IMR-90 (cell line): ENCODE data around the gene NFYC. TPM values are rescaled to one million over a fixed set of nuclear protein-coding genes. Genes with fewer than 3 reads are reported as not detected.

Experiments used
- ATAC-seq: fragments of 200-7000 bp; cut with Tn5 transposase; 2 replicates; pipeline ENCODE4 v1.9.1; 2020; ENCODE audit warnings: low read depth, mild to moderate bottlenecking, moderate library complexity
- BruUV-seq: library from RNA; stranded (reverse); fragments of 400-500 nt; replicated peaks from 2 replicates; lab custom pipeline; 2021; lab: Mats Ljungman, UMichigan
- CTCF ChIA-PET: fragments of 300-600 bp; formaldehyde crosslinking; extraction: SDS; loops from one replicate; lab custom pipeline; 2021; ENCODE audit warnings: antibody characterized with exemption; lab: Yijun Ruan, JAX
- POLR2A ChIA-PET: fragments of 300-600 bp; sonication (Branson Sonifier 250); formaldehyde crosslinking; loops from one replicate; lab custom pipeline; 2022; ENCODE audit warnings: antibody characterized with exemption; ENCODE audit not compliant: unreplicated experiment; lab: Charles Lee
- DNase-seq: peaks from one replicate; pipeline ENCODE4 v3.0.0; 2013
- H2AFZ ChIP-seq: replicated peaks from 2 replicates; pipeline ENCODE3; 2013; ENCODE audit warnings: low read length, mild to moderate bottlenecking; ENCODE audit not compliant: poor library complexity
- H2AK5ac ChIP-seq: 2 replicates; pipeline ENCODE4 v1.6.1; 2013; ENCODE audit warnings: low read depth, low read length, inconsistent platforms
- H2AK9ac ChIP-seq: replicated peaks from 2 replicates; pipeline ENCODE3; 2013; ENCODE audit warnings: mild to moderate bottlenecking, low read depth, low read length, moderate library complexity; ENCODE audit not compliant: poor library complexity
- H2BK120ac ChIP-seq: 2 replicates; pipeline ENCODE4 v1.6.1; 2013; ENCODE audit warnings: low read depth, low read length, inconsistent platforms
- H2BK15ac ChIP-seq: 3 replicates; pipeline ENCODE4 v1.6.1; 2013; ENCODE audit warnings: low read depth, low read length, inconsistent platforms
- H2BK20ac ChIP-seq: 2 replicates; pipeline ENCODE4 v1.6.1; 2013; ENCODE audit warnings: low read depth, mild to moderate bottlenecking, inconsistent platforms, low read length, moderate library complexity
- H2BK5ac ChIP-seq: 2 replicates; pipeline ENCODE4 v1.6.1; 2013; ENCODE audit warnings: mild to moderate bottlenecking, low read depth, low read length, inconsistent platforms; ENCODE audit not compliant: poor library complexity, severe bottlenecking
- H3K14ac ChIP-seq: replicated peaks from 2 replicates; pipeline ENCODE4 v1.6.1; 2013; ENCODE audit warnings: low read depth, low read length, inconsistent platforms
- H3K18ac ChIP-seq: 2 replicates; pipeline ENCODE4 v1.6.1; 2013; ENCODE audit warnings: low read depth, low read length, control low read depth
- H3K23ac ChIP-seq: 2 replicates; pipeline ENCODE4 v1.6.1; 2013; ENCODE audit warnings: low read depth, low read length, inconsistent platforms
- H3K27ac ChIP-seq: 2 replicates; pipeline ENCODE4 v1.5.1; 2013; ENCODE audit warnings: mild to moderate bottlenecking, control low read depth, low read length; ENCODE audit not compliant: insufficient read depth
- H3K27me3 ChIP-seq: 2 replicates; pipeline ENCODE4 v1.6.1; 2013; ENCODE audit warnings: low read length; ENCODE audit not compliant: control insufficient read depth, insufficient read depth
- H3K36me3 ChIP-seq: 2 replicates; pipeline ENCODE4 v1.6.1; 2013; ENCODE audit warnings: low read length, mixed read lengths; ENCODE audit not compliant: control insufficient read depth, insufficient read depth
- H3K4ac ChIP-seq: 2 replicates; pipeline ENCODE4 v1.6.1; 2013; ENCODE audit warnings: low read depth, low read length, inconsistent platforms
- H3K4me1 ChIP-seq: 2 replicates; pipeline ENCODE4 v1.6.1; 2013; ENCODE audit warnings: low read length, mixed read lengths; ENCODE audit not compliant: control insufficient read depth, insufficient read depth
- H3K4me2 ChIP-seq: 2 replicates; pipeline ENCODE4 v1.6.1; 2013; ENCODE audit warnings: low read depth, mild to moderate bottlenecking, control low read depth, low read length, moderate library complexity
- H3K4me3 ChIP-seq: 2 replicates; pipeline ENCODE4 v1.5.1; 2013; ENCODE audit warnings: low read depth, mild to moderate bottlenecking, control low read depth, low read length, moderate library complexity; ENCODE audit not compliant: insufficient read depth
- H3K56ac ChIP-seq: 2 replicates; pipeline ENCODE4 v1.6.1; 2013; ENCODE audit warnings: low read length, inconsistent platforms; ENCODE audit not compliant: insufficient read depth; ENCODE audit errors: extremely low read depth
- H3K79me1 ChIP-seq, 2 experiments: 2 replicates each; pipeline ENCODE4 v1.6.1; 2013; ENCODE audit warnings: low read length in 2 of 2, inconsistent platforms in 1 of 2, low read depth in 1 of 2
- H3K9ac ChIP-seq: 2 replicates; pipeline ENCODE4 v1.6.1; 2013; ENCODE audit warnings: low read depth, low read length, control low read depth
- H3K9me1 ChIP-seq: 2 replicates; pipeline ENCODE4 v1.6.1; 2013; ENCODE audit warnings: low read length, inconsistent platforms; ENCODE audit not compliant: insufficient read depth
- H3K9me3 ChIP-seq: 2 replicates; pipeline ENCODE4 v1.6.1; 2013; ENCODE audit warnings: low read length; ENCODE audit not compliant: control insufficient read depth, insufficient read depth
- H4K20me1 ChIP-seq: 2 replicates; pipeline ENCODE4 v1.6.1; 2013; ENCODE audit warnings: low read length, inconsistent platforms; ENCODE audit not compliant: insufficient read depth
- H4K5ac ChIP-seq: 2 replicates; pipeline ENCODE4 v1.6.1; 2013; ENCODE audit warnings: mild to moderate bottlenecking, low read depth, low read length, control low read depth
- H4K8ac ChIP-seq, 2 experiments: 2 replicates each; pipeline ENCODE4 v1.6.1; 2013; ENCODE audit warnings: low read depth in 2 of 2, low read length in 2 of 2, control low read depth in 1 of 2, inconsistent platforms in 1 of 2
- H4K91ac ChIP-seq: 2 replicates; pipeline ENCODE4 v1.6.1; 2013; ENCODE audit warnings: low read depth, low read length, inconsistent platforms; ENCODE audit not compliant: insufficient read depth
- BHLHE40 ChIP-seq: fragments of 150-350 bp; IDR thresholded peaks from 2 replicates; pipeline ENCODE4 v1.6.1; 2016; ENCODE audit warnings: mild to moderate bottlenecking, low read depth, low read length
- CEBPB ChIP-seq: IDR thresholded peaks from 2 replicates; pipeline ENCODE4 v1.6.1; 2012; ENCODE audit warnings: low read depth, low read length, improper control_type of control experiment
- CHD1 ChIP-seq: IDR thresholded peaks from 2 replicates; pipeline ENCODE4 v1.6.1; 2012; ENCODE audit warnings: low read depth, low read length, improper control_type of control experiment
- CTCF ChIP-seq: conservative IDR thresholded peaks from 2 replicates; pipeline ENCODE4 v1.5.1; 2012; ENCODE audit warnings: mild to moderate bottlenecking, low read depth, low read length, improper control_type of control experiment
- ELK1 ChIP-seq: fragments of 150-350 bp; IDR thresholded peaks from 2 replicates; pipeline ENCODE4 v1.6.1; 2016; ENCODE audit warnings: low read depth, mild to moderate bottlenecking, low read length, moderate library complexity, borderline replicate concordance
- FOS ChIP-seq: fragments of 150-350 bp; IDR thresholded peaks from 2 replicates; pipeline ENCODE4 v1.6.1; 2016; ENCODE audit warnings: low read depth, low read length
- MAZ ChIP-seq: IDR thresholded peaks from 2 replicates; pipeline ENCODE4 v1.6.1; 2012; ENCODE audit warnings: low read depth, mild to moderate bottlenecking, low read length, improper control_type of control experiment, moderate library complexity, borderline replicate concordance
- MXI1 ChIP-seq: IDR thresholded peaks from 2 replicates; pipeline ENCODE4 v1.6.1; 2012; ENCODE audit warnings: low read depth, mild to moderate bottlenecking, low read length, moderate library complexity, borderline replicate concordance
- NFE2L2 ChIP-seq: fragments of 150-350 bp; IDR thresholded peaks from 2 replicates; pipeline ENCODE4 v1.6.1; 2016; ENCODE audit warnings: low read depth, mild to moderate bottlenecking, low read length
- POLR2A ChIP-seq: IDR thresholded peaks from 2 replicates; pipeline ENCODE4 v1.6.1; 2012; ENCODE audit warnings: mild to moderate bottlenecking, low read depth, low read length
- RAD21 ChIP-seq: IDR thresholded peaks from 2 replicates; pipeline ENCODE4 v1.6.1; 2012; ENCODE audit warnings: low read length, improper control_type of control experiment
- RCOR1 ChIP-seq: IDR thresholded peaks from 2 replicates; pipeline ENCODE4 v1.6.1; 2012; ENCODE audit warnings: mild to moderate bottlenecking, low read length, improper control_type of control experiment; ENCODE audit not compliant: insufficient replicate concordance
- RFX5 ChIP-seq: IDR thresholded peaks from 2 replicates; pipeline ENCODE4 v1.8.0; 2012; ENCODE audit warnings: low read depth, mild to moderate bottlenecking, low read length, moderate library complexity
- SMC3 ChIP-seq: fragments of 150-350 bp; IDR thresholded peaks from 2 replicates; pipeline ENCODE4 v1.6.1; 2016; ENCODE audit warnings: low read depth, mild to moderate bottlenecking, antibody characterized with exemption, low read length, moderate library complexity
- USF2 ChIP-seq: fragments of 150-350 bp; IDR thresholded peaks from 2 replicates; pipeline ENCODE4 v1.6.1; 2017; ENCODE audit warnings: mild to moderate bottlenecking, antibody characterized with exemption, low read length, low read depth
- WGBS, 2 experiments: methylation state at CpG; one replicate each; pipeline versions ENCODE4 v1.1.5 to v1.1.7; 2013; ENCODE audit warnings: missing lambda C conversion rate in 2 of 2; ENCODE audit not compliant: insufficient read length in 1 of 2; ENCODE audit errors: extremely low coverage in 2 of 2; 5-methylcytosine and 5-hydroxymethylcytosine counted together
- dilution Hi-C: fragments of 300-500 bp; cut with HindIII; formaldehyde crosslinking; loops from one replicate; pipeline ENCODE4 v1.14.3; 2018; ENCODE audit warnings: low sequenced_read_pairs; ENCODE audit not compliant: unreplicated experiment
- in situ Hi-C: fragments of 300-500 bp; cut with MboI; formaldehyde crosslinking; loops from 3 replicates; pipeline ENCODE4 v1.14.3; 2019; ENCODE audit warnings: low sequenced_read_pairs, inconsistent platforms, mixed read lengths
- intact Hi-C: fragments of 100-400 bp; cut with micrococcal nuclease; formaldehyde crosslinking; loops from 2 replicates; pipeline ENCODE4 v1.10.0; 2022
- polyA plus RNA-seq, 3 experiments: library from polyadenylated mRNA; depleted of rRNA; stranded (reverse); fragments of >200 nt; gene quantifications; 2 replicates each; pipeline ENCODE4 v1.2.3, GENCODE V29; 2012; ENCODE audit warnings: low replicate concordance in 1 of 3
- total RNA-seq: library from RNA; depleted of rRNA; stranded (reverse); fragments of >200 nt; gene quantifications from 2 replicates; pipeline ENCODE4 v1.2.3, GENCODE V29; 2012

Gene NFYC
- total and polyA plus RNA-seq, 2 of the 4 experiments (the other 2 are of a cell fraction) = 45.2 to 62.2 TPM

- Histone ChIP-seq H4K91ac (no peak overlapping the region), H3K23ac (no peak overlapping the region), H4K8ac (0 out of 4 replicates have a peak overlapping the region, but pooled peaks of 1 of the 2 experiments have one; percentile 13), H3K79me1 (peaks cover 24 to 35% of the 10 kb centered on the region in 2 experiments), H3K27me3 (no peaks in the 10 kb centered on the region), H3K9ac (no peak overlapping the region), H4K5ac (no peak overlapping the region), H3K4ac (no peak overlapping the region), H3K27ac (no peak overlapping the region), H2BK120ac (no peak overlapping the region), H2AK5ac (no peak overlapping the region), H3K9me3 (no peaks in the 10 kb centered on the region), H2BK20ac (no peak overlapping the region), H4K20me1 (no peaks in the 10 kb centered on the region), H3K4me3 (no peak overlapping the region), H3K14ac (no peak overlapping the region), H2BK5ac (no peak overlapping the region), H2AFZ (no peak overlapping the region), H2BK15ac (no peak overlapping the region), H3K36me3 (peaks cover 14% of the 10 kb centered on the region), H3K4me2 (no peak overlapping the region), H2AK9ac (no peak overlapping the region), H3K56ac (no peak overlapping the region), H3K18ac (no peak overlapping the region), H3K4me1 (no peaks in the 10 kb centered on the region; the same call in 1 of the 2 replicates), H3K9me1 (no peaks in the 10 kb centered on the region; the same call in 1 of the 2 replicates)
- dilution Hi-C loops = no loop called here
- BruUV-seq = no TSS peak
- peak; percentile 94 for ATAC-seq
- peak; percentile 80 for DNase-seq
- in situ Hi-C loops = no loop called here
- intact Hi-C loops = no loop called here
- ChIA-PET POLR2A (no interaction called here), CTCF (no interaction called here)
- WGBS, 2 experiments = no CpG with 5 or more reads among the region's 1 CpG
- no peak for TF ChIP-seq NFE2L2
- no peak for TF ChIP-seq RAD21
- TF ChIP-seq ELK1 = no peak
- TF ChIP-seq RCOR1 = no peak
- no peak for TF ChIP-seq SMC3
- TF ChIP-seq CTCF = no peak
- no peak for TF ChIP-seq CHD1
- TF ChIP-seq CEBPB = no peak
- TF ChIP-seq USF2 = no peak
- no peak for TF ChIP-seq RFX5
- no peak for TF ChIP-seq FOS
- no peak for TF ChIP-seq BHLHE40
- TF ChIP-seq MAZ = no peak
- no peak for TF ChIP-seq POLR2A
- no peak for TF ChIP-seq MXI1
Measured at GRCh38 chr1:40745176-40745575, 53.7 kb downstream of the NFYC start.
